Neural crest cell (in vitro differentiated cells): ENCODE measurements around the gene ELOB. TPM values are rescaled to one million over a fixed set of nuclear protein-coding genes. Genes with fewer than 3 reads are reported as not detected.

Source experiments
- DNase-seq: peaks from one replicate; pipeline ENCODE4 v3.0.0; 2021; ENCODE audit warnings: low read depth, mixed read lengths, low spot score
- H3K27ac Mint-ChIP-seq: one replicate; pipeline ENCODE4 v1.8.0; 2021; ENCODE audit warnings: mild to moderate bottlenecking, mixed read lengths; ENCODE audit not compliant: unreplicated experiment
- H3K27me3 Mint-ChIP-seq: 2 replicates; pipeline ENCODE4 v1.8.0; 2021; ENCODE audit warnings: low read depth, mild to moderate bottlenecking, mixed read lengths
- H3K36me3 Mint-ChIP-seq: 2 replicates; pipeline ENCODE4 v1.8.0; 2021; ENCODE audit warnings: low read depth, mild to moderate bottlenecking, mixed read lengths
- H3K4me1 Mint-ChIP-seq: 2 replicates; pipeline ENCODE4 v1.8.0; 2021; ENCODE audit warnings: mixed read lengths
- H3K4me3 Mint-ChIP-seq: one replicate; pipeline ENCODE4 v1.8.0; 2021; ENCODE audit warnings: mild to moderate bottlenecking, mixed read lengths
- H3K9me3 Mint-ChIP-seq: 2 replicates; pipeline ENCODE4 v1.8.0; 2021; ENCODE audit warnings: mixed read lengths
- total RNA-seq: library from RNA; stranded (reverse); gene quantifications from 2 replicates; pipeline ENCODE4 v1.2.1, GENCODE V29; 2021
- TF ChIP-seq, protein P1 (sequence below): fragments of 200-600 bp; sonication (generic); conservative IDR thresholded peaks from 2 replicates; pipeline ENCODE4 v1.5.0; 2021; ENCODE audit warnings: antibody characterized with exemption, mild to moderate bottlenecking

ELOB gene
- total RNA-seq, 1 donor from 2014 or later = 261 TPM

DNA sequence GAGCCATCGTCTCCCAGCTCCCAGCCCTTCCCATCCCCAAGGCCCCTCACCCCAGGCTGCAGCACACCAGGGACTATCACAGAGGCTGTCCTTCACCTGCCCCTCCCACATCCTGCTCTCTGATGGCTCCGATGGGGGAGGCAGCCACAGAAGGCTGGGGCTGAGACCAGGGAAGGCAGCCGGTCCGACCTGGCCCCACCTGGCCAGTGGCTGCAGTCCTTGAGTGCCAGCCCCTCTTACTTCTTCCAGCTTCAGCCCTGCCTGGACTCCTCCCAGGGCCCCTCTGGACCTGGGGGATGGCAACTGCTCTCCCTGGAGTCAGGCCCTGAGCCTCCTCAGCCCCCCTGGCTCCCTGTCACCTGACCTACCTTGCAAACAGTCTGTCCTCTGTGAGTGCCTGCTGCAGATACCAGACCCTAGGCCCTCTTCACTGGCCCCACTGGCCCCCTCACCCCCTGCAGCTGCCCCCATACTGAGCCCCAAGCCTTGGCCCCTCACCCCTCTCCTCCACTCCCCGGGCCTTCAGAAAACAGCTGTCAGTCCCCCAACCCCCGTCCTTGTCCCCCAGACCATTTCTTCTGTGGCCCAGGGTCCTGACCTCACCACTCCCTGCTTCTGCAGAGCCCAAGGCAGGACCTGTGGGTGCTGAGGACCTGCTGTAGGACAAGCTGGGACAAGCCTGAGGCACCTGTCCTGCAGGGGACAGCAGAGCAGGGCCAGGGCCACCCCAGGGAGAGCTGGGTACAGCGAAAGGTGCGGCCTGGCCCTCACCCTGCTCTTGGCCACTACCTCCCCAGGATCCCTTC is 37.3 kb downstream of the ELOB start:
- H3K4me1 Mint-ChIP-seq = no peaks in the 10 kb centered on the region
- H3K36me3 Mint-ChIP-seq = no peaks in the 10 kb centered on the region
- peak overlapping the region; percentile 96 for H3K27ac Mint-ChIP-seq
- TF ChIP-seq, protein P1, sequence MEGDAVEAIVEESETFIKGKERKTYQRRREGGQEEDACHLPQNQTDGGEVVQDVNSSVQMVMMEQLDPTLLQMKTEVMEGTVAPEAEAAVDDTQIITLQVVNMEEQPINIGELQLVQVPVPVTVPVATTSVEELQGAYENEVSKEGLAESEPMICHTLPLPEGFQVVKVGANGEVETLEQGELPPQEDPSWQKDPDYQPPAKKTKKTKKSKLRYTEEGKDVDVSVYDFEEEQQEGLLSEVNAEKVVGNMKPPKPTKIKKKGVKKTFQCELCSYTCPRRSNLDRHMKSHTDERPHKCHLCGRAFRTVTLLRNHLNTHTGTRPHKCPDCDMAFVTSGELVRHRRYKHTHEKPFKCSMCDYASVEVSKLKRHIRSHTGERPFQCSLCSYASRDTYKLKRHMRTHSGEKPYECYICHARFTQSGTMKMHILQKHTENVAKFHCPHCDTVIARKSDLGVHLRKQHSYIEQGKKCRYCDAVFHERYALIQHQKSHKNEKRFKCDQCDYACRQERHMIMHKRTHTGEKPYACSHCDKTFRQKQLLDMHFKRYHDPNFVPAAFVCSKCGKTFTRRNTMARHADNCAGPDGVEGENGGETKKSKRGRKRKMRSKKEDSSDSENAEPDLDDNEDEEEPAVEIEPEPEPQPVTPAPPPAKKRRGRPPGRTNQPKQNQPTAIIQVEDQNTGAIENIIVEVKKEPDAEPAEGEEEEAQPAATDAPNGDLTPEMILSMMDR = no peak
- no peak for DNase-seq
- H3K4me3 Mint-ChIP-seq = no peak overlapping the region
- H3K9me3 Mint-ChIP-seq = no peaks in the 10 kb centered on the region
- no peaks in the 10 kb centered on the region for H3K27me3 Mint-ChIP-seq

DNA sequence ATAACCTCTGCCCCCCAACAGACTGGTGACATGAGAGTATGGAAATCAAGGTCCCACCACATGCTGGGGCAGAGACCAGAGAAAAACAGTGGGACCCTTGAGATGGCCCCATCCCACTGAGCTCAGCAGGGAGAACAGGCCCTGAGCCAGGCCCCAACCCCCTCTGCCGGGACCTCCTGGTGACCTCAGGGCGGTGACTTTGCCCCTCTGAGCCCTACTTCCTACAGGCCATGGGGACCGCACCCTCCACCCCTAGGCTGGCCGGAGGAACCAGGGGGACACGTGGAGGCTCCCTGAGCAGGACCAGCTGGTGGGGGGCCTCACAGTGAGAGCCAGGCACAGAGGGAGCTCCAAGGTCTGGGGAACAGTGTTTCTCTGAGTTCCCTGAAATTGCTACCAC is 38.5 kb downstream of the ELOB start:
- TF ChIP-seq, protein P1 = no peak
- DNase-seq = no peak
- Mint-ChIP-seq H3K4me1 (no peaks in the 10 kb centered on the region), H3K9me3 (no peaks in the 10 kb centered on the region), H3K27me3 (no peaks in the 10 kb centered on the region), H3K27ac (no peak overlapping the region), H3K4me3 (no peak overlapping the region), H3K36me3 (no peaks in the 10 kb centered on the region)

DNA sequence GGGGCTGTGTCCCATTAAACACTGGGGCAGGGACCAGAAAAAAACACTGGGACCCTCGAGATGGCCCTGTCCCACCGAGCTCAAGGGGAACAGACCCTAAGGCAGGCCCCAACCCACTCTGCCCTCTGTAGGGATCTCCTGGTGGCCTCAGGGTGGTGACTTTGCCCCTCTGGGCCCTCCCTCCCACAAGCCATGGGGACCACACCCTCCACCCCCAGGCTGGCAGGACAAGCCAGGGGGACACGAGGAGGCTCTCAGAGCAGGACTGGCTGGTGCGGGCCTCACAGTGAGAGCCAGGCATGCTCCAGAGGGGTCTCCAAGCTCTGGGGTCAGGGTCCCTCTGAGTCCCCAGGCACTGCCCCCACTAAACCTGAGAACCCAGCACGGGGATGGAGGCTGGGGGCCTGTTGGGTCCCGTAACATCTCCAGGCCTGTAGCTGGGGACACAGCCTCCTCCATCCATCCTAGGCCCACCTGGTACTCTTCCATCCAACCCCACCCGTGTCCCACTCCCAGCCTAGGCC is 39.1 kb downstream of the ELOB start:
- no peak for DNase-seq
- Mint-ChIP-seq H3K36me3 (no peaks in the 10 kb centered on the region), H3K4me1 (no peaks in the 10 kb centered on the region), H3K27ac (no peak overlapping the region), H3K9me3 (no peaks in the 10 kb centered on the region), H3K4me3 (no peak overlapping the region), H3K27me3 (no peaks in the 10 kb centered on the region)
- TF ChIP-seq, protein P1 = no peak

DNA sequence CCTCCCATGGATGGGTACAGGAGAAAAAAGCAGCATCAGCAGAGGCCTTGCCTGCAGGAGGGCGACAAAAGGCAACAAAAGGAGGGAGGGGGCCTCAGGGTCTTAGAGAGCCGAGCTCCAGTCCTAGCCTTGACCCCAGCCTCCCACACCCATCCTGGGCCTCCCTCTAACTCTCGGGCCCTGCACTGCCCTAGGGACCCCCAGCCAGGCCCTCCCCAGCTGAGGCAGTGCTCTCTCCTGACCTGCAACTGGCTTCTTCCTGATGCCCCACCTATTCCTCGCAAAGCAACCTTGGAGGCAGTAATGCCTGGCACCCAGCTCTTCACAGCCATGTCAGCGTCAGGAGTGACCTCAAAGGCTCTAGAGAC is 39.9 kb downstream of the ELOB start:
- H3K27ac Mint-ChIP-seq = peak overlapping the region; percentile 43
- no peak overlapping the region for H3K4me3 Mint-ChIP-seq
- no peaks in the 10 kb centered on the region for H3K27me3 Mint-ChIP-seq
- H3K9me3 Mint-ChIP-seq = no peaks in the 10 kb centered on the region
- TF ChIP-seq, protein P1 = no peak
- no peak for DNase-seq
- H3K36me3 Mint-ChIP-seq = no peaks in the 10 kb centered on the region
- no peaks in the 10 kb centered on the region for H3K4me1 Mint-ChIP-seq

DNA sequence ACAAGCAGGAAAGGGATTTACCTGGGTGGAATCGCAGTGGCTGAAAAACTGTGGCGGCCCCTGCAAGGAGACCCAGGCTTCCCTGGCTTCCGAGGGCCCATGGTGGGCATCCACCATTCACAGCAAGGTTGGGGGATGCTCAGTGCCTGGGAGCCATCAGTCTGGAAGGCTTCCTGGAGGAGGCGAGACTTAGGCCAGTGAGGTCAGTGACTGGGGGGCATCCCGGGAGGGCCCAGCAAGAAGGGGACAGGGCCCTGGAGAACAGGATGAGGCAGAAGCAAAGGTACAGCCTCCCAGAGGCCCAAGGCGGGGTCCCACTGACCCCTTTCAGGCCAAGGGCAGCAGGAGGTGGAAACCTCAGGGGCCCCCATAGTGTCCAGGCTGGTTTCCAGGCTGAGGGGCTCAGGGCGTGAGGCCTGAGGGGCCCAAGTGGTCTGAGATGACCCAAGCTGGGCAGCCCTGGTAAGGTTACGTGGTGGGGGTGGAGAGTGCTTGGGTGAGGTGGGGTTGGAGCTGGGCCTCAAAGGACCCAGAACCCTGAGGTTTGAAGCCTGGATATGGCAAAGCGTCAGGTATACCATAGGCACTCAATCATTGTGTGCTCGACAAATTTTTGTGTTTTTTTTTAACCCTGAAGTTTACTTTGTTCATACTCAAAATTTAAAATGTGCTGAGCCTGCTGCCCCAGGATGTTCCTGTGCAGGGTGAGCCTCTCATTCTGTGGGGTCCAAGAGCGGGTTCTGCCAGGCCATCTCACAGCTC is 40.4 kb downstream of the ELOB start:
- Mint-ChIP-seq H3K36me3 (no peaks in the 10 kb centered on the region), H3K27me3 (no peaks in the 10 kb centered on the region), H3K4me3 (no peak overlapping the region), H3K27ac (peak overlapping the region; percentile 35), H3K9me3 (no peaks in the 10 kb centered on the region), H3K4me1 (no peaks in the 10 kb centered on the region)
- TF ChIP-seq, protein P1 = no peak
- no peak for DNase-seq
